NOMO-1 treated with DMSO at 0.1 percent for 48 hours (cell line): ENCODE data around the gene RNF11.

ENCODE experiments used
- DNase-seq: peaks from one replicate; lab custom pipeline; 2025; ENCODE audit not compliant: unreplicated experiment; lab: John Stamatoyannopoulos, UW

The RNF11 gene

GRCh38 chr1:51311826-51312225 lies 75.8 kb downstream of the RNF11 start:
- DNase-seq, result no peak

- no peak for DNase-seq
These were observed 76.6 kb downstream of the RNF11 start for GRCh38 chr1:51312718-51313117.

GRCh38 chr1:51313268-51313852 lies 77.3 kb downstream of the RNF11 start:
- no peak for DNase-seq

- no peak for DNase-seq
These were observed 78.1 kb downstream of the RNF11 start for GRCh38 chr1:51313961-51314777.

GRCh38 chr1:51314974-51315373 lies 78.9 kb downstream of the RNF11 start:
- no peak for DNase-seq

- no peak for DNase-seq
These were observed 80.2 kb downstream of the RNF11 start for GRCh38 chr1:51316113-51316845.

GRCh38 chr1:51316846-51317120 lies 80.7 kb downstream of the RNF11 start:
- no peak for DNase-seq

- no peak for DNase-seq
These were observed 81.7 kb downstream of the RNF11 start for GRCh38 chr1:51317798-51318197.

GRCh38 chr1:51320967-51321923 lies 85.2 kb downstream of the RNF11 start:
- no peak for DNase-seq

GRCh38 chr1:51321924-51322280 lies 85.8 kb downstream of the RNF11 start:
- no peak for DNase-seq

GRCh38 chr1:51322417-51323101 lies 86.5 kb downstream of the RNF11 start:
- no peak for DNase-seq
